ENCODE measurements around the gene SPATA6L. TPM values are rescaled to one million over a fixed set of nuclear protein-coding genes. Genes with fewer than 3 reads are reported as not detected.

The SPATA6L gene
- total and polyA plus RNA-seq, 9 donors, result 0.17 to 0.87 (median 0.49) TPM

DNA sequence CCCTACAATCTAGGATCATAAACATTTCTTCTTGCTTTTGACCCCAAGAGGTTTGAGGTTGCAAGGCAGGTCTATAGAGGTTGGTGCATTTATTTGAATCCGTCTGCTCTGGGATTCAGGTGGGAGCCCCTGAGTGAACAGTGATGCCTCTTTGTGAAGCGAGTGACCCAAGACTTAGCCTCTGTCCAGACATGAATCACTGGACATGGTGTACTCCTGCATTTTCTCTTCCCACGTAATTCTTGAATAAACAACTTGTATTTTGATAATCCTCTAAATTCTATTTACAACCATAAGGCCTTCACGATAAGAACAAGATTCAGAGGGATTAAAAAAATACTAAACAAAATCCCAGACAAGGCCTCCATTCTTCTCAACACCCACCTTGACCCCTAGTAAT, 71.7 kb downstream of the SPATA6L start:
- 83% methylated on average over 2 of the region's 4 CpGs for WGBS (ENCODE audit: insufficient coverage)
- Histone ChIP-seq H3K27me3 (ENCODE audit: control insufficient read depth, insufficient read depth, low read length) (no peaks in the 10 kb centered on the region), H3K27ac (ENCODE audit: low read length) (no peak overlapping the region), H3K9me3 (replicated peaks; ENCODE audit: control insufficient read depth, low read depth, low read length) (no peaks in the 10 kb centered on the region), H3K36me3 (ENCODE audit: control insufficient read depth, insufficient read depth, low read length) (no peaks in the 10 kb centered on the region), H3K4me3 (ENCODE audit: low read length) (no peak overlapping the region), H3K4me1 (ENCODE audit: control insufficient read depth, insufficient read depth, low read length) (peaks cover 3% of the 10 kb centered on the region)
- DNase-seq, result no peak

GRCh38 chr9:4592886-4593285, 73.4 kb downstream of the SPATA6L start:
- H3K27ac ChIP-seq (ENCODE audit: low read length), result no peak overlapping the region
- H3K4me3 ChIP-seq (ENCODE audit: low read length), result no peak overlapping the region
- WGBS (ENCODE audit: insufficient coverage), result 40% methylated on average over 1 of the region's 1 CpG
- no peaks in the 10 kb centered on the region for H3K27me3 ChIP-seq (ENCODE audit: control insufficient read depth, insufficient read depth, low read length)
- peaks cover 6% of the 10 kb centered on the region for H3K4me1 ChIP-seq (ENCODE audit: control insufficient read depth, insufficient read depth, low read length)
- DNase-seq, result no peak
- no peaks in the 10 kb centered on the region for H3K36me3 ChIP-seq (ENCODE audit: control insufficient read depth, insufficient read depth, low read length)
- H3K9me3 ChIP-seq (replicated peaks; ENCODE audit: control insufficient read depth, low read depth, low read length), result no peaks in the 10 kb centered on the region

- H3K36me3 ChIP-seq (ENCODE audit: control insufficient read depth, insufficient read depth, low read length), result no peaks in the 10 kb centered on the region
- H3K4me1 ChIP-seq (ENCODE audit: control insufficient read depth, insufficient read depth, low read length), result peaks cover 6% of the 10 kb centered on the region
- H3K27ac ChIP-seq (ENCODE audit: low read length), result no peak overlapping the region
- no peak for DNase-seq
- no peaks in the 10 kb centered on the region for H3K27me3 ChIP-seq (ENCODE audit: control insufficient read depth, insufficient read depth, low read length)
- H3K9me3 ChIP-seq (replicated peaks; ENCODE audit: control insufficient read depth, low read depth, low read length), result no peaks in the 10 kb centered on the region
- 100% methylated on average over 1 of the region's 3 CpGs for WGBS (ENCODE audit: insufficient coverage)
- H3K4me3 ChIP-seq (ENCODE audit: low read length), result no peak overlapping the region
Measured at GRCh38 chr9:4592295-4592694, 74.0 kb downstream of the SPATA6L start.

DNA sequence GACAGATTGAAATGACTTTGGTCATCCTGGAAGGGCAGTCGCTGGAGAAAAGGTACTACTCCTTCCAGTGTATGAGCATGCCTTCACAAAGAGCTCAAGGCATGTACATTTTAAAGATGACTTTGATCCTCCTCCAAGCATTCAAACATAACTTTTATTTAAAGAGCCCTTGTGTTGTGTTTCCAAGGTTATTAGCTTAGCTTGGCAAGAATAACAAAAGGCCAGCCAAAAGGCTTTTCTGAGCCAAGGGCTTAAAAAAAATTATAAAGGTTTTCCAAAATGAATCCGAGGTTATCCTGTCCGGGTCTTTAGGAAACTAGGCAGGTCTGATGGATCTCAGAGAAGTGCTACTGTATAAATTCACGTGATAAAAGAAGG, 75.2 kb downstream of the SPATA6L start:
- Histone ChIP-seq H3K36me3 (ENCODE audit: control insufficient read depth, insufficient read depth, low read length) (no peaks in the 10 kb centered on the region), H3K27me3 (ENCODE audit: control insufficient read depth, insufficient read depth, low read length) (no peaks in the 10 kb centered on the region), H3K4me1 (ENCODE audit: control insufficient read depth, insufficient read depth, low read length) (peaks cover 5% of the 10 kb centered on the region), H3K4me3 (ENCODE audit: low read length) (no peak overlapping the region), H3K27ac (ENCODE audit: low read length) (no peak overlapping the region), H3K9me3 (replicated peaks; ENCODE audit: control insufficient read depth, low read depth, low read length) (no peaks in the 10 kb centered on the region)
- DNase-seq, result peak; percentile 28
- 25% methylated on average over 2 of the region's 4 CpGs for WGBS (ENCODE audit: insufficient coverage)

- peaks cover 2% of the 10 kb centered on the region for H3K4me1 ChIP-seq (ENCODE audit: control insufficient read depth, insufficient read depth, low read length)
- H3K4me3 ChIP-seq (ENCODE audit: low read length), result no peak overlapping the region
- no peaks in the 10 kb centered on the region for H3K36me3 ChIP-seq (ENCODE audit: control insufficient read depth, insufficient read depth, low read length)
- DNase-seq, result no peak
- no peaks in the 10 kb centered on the region for H3K9me3 ChIP-seq (replicated peaks; ENCODE audit: control insufficient read depth, low read depth, low read length)
- WGBS (ENCODE audit: insufficient coverage), result 67% methylated on average over 5 of the region's 8 CpGs
- no peak overlapping the region for H3K27ac ChIP-seq (ENCODE audit: low read length)
- no peaks in the 10 kb centered on the region for H3K27me3 ChIP-seq (ENCODE audit: control insufficient read depth, insufficient read depth, low read length)
Measured at GRCh38 chr9:4590430-4591122, 75.7 kb downstream of the SPATA6L start.

DNA sequence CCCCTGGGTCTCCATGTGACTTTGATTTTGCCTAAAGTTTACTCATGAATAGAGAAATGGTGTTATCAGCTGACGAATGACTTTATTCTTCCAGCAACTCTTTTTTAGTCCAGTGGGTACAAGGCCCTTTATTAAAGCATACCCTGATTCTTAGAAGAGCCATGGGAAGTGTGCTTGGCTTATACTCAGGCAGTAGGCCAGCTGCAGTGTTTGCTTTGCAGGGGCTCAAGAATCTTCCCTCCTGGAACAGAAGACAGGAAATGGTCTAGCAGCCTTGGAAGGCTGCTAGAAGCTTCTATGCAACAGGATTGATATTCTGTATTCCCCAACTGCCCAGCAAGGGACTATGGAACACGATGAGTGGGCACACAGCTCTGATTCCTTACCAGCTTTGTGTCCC, 77.6 kb downstream of the SPATA6L start:
- no peaks in the 10 kb centered on the region for H3K36me3 ChIP-seq (ENCODE audit: control insufficient read depth, insufficient read depth, low read length)
- H3K9me3 ChIP-seq (replicated peaks; ENCODE audit: control insufficient read depth, low read depth, low read length), result no peaks in the 10 kb centered on the region
- no peak overlapping the region for H3K4me3 ChIP-seq (ENCODE audit: low read length)
- H3K4me1 ChIP-seq (ENCODE audit: control insufficient read depth, insufficient read depth, low read length), result peaks cover 2% of the 10 kb centered on the region
- 0% methylated on average over 1 of the region's 2 CpGs for WGBS (ENCODE audit: insufficient coverage)
- H3K27ac ChIP-seq (ENCODE audit: low read length), result no peak overlapping the region
- no peaks in the 10 kb centered on the region for H3K27me3 ChIP-seq (ENCODE audit: control insufficient read depth, insufficient read depth, low read length)
- peak; percentile 36 for DNase-seq

- Histone ChIP-seq H3K36me3 (ENCODE audit: control insufficient read depth, insufficient read depth, low read length) (no peaks in the 10 kb centered on the region), H3K4me1 (ENCODE audit: control insufficient read depth, insufficient read depth, low read length) (peaks cover 2% of the 10 kb centered on the region), H3K9me3 (replicated peaks; ENCODE audit: control insufficient read depth, low read depth, low read length) (no peaks in the 10 kb centered on the region), H3K27me3 (ENCODE audit: control insufficient read depth, insufficient read depth, low read length) (no peaks in the 10 kb centered on the region), H3K27ac (ENCODE audit: low read length) (no peak overlapping the region), H3K4me3 (ENCODE audit: low read length) (no peak overlapping the region)
- no peak for DNase-seq
- 73% methylated on average over 4 of the region's 5 CpGs for WGBS (ENCODE audit: insufficient coverage)
Measured at GRCh38 chr9:4585135-4585534, 81.1 kb downstream of the SPATA6L start.

DNA sequence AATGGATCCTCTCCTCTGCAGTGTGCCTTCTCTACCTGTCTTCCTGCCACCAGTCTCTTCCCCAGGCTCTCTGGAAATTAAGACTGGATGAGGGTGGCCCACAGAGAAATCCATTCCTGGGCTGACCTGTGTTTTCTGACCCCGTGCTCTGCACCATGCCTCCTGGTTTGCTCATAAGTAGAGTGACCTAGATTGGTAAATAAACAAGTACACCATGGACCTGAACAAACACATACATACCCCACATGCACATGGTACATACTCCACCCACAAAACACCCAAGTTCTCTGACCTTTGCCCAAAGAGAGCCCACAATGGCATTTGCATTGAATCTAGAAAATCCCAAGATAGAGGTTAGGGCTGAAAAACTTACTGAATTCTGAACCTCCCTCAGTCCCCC, 81.6 kb downstream of the SPATA6L start:
- no peak overlapping the region for H3K27ac ChIP-seq (ENCODE audit: low read length)
- H3K27me3 ChIP-seq (ENCODE audit: control insufficient read depth, insufficient read depth, low read length), result no peaks in the 10 kb centered on the region
- no peaks in the 10 kb centered on the region for H3K36me3 ChIP-seq (ENCODE audit: control insufficient read depth, insufficient read depth, low read length)
- H3K4me1 ChIP-seq (ENCODE audit: control insufficient read depth, insufficient read depth, low read length), result peaks cover 2% of the 10 kb centered on the region
- no peak for DNase-seq
- WGBS (ENCODE audit: insufficient coverage), result no CpG with 5 or more reads among the region's 1 CpG
- no peaks in the 10 kb centered on the region for H3K9me3 ChIP-seq (replicated peaks; ENCODE audit: control insufficient read depth, low read depth, low read length)
- no peak overlapping the region for H3K4me3 ChIP-seq (ENCODE audit: low read length)

DNA sequence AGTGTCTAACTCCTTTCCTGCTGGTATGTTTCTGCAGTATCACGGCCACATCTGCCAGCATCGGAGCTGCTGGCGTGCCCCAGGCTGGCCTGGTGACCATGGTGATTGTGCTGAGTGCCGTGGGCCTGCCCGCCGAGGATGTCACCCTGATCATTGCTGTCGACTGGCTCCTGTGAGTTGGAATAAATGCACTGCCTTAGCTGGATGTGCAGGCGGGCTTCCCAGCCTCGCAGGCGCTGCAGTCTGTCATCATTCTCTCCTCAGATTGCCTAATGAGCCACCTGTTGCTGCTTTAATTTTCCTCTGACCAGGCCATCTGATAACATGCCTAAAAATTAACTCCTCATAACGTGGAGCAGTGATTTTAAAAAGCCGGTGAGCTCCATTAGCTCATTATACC, 83.3 kb downstream of the SPATA6L start:
- no peak for DNase-seq
- Histone ChIP-seq H3K9me3 (replicated peaks; ENCODE audit: control insufficient read depth, low read depth, low read length) (no peaks in the 10 kb centered on the region), H3K36me3 (ENCODE audit: control insufficient read depth, insufficient read depth, low read length) (no peaks in the 10 kb centered on the region), H3K27me3 (ENCODE audit: control insufficient read depth, insufficient read depth, low read length) (no peaks in the 10 kb centered on the region), H3K4me1 (ENCODE audit: control insufficient read depth, insufficient read depth, low read length) (no peaks in the 10 kb centered on the region), H3K4me3 (ENCODE audit: low read length) (no peak overlapping the region), H3K27ac (ENCODE audit: low read length) (no peak overlapping the region)
- WGBS (ENCODE audit: insufficient coverage), result 80% methylated on average over 10 of the region's 12 CpGs

DNA sequence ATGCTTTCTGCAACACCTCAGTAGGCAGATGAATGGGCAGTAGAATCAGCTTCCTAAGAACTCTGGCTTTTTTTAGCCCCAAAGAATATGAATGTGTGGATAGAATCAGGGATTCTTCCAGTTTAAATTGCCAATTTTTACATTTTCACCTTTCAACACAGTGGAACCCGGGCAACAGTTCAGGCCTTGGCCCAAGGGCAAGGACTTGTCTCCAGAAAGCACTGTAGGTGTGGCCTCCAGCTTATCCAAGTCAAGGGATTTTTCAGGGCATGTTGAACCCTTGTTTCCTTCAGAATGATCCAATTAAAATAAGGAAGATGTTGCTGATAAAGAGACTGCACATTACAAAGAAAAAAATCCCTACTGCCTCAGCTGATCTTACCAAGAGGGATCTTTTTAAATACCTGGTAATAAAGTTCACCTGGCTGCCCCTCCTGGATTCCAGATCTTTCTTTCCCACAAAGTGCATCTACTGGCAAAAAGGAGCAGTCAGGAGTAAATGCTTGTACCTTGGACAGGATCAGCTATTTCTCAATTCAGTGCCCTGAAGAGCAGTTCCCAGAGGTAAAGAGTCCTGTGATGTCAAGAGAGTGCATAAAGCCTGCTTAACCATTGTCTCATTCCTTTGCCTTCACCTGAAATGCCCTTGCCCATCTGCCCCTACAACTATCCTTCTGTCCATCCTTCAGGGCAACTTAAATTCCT, 84.3 kb downstream of the SPATA6L start:
- Histone ChIP-seq H3K9me3 (replicated peaks; ENCODE audit: control insufficient read depth, low read depth, low read length) (no peaks in the 10 kb centered on the region), H3K4me1 (ENCODE audit: control insufficient read depth, insufficient read depth, low read length) (no peaks in the 10 kb centered on the region), H3K4me3 (ENCODE audit: low read length) (no peak overlapping the region), H3K27ac (ENCODE audit: low read length) (no peak overlapping the region), H3K36me3 (ENCODE audit: control insufficient read depth, insufficient read depth, low read length) (no peaks in the 10 kb centered on the region), H3K27me3 (ENCODE audit: control insufficient read depth, insufficient read depth, low read length) (no peaks in the 10 kb centered on the region)
- WGBS (ENCODE audit: insufficient coverage), result no CpG with 5 or more reads among the region's 1 CpG
- peak; percentile 30 for DNase-seq

All from muscle of leg (tissue), 11 donors.